Tibial artery (tissue), 4 donors: ENCODE measurements around the gene TXLNG.

Experiments used
- DNase-seq, 2 donors: peaks; one replicate each; pipeline ENCODE4 v3.0.0-alpha.2; 2019
- H3K27ac ChIP-seq, 2 donors: fragments of 200-600 bp; sonication (generic) in 1 of 2; 1 replicate in 1 of 2; 2 replicates in 1 of 2; pipeline ENCODE4 v1.5.1; 2018 to 2019; ENCODE audit warnings: mild to moderate bottlenecking in 1 of 2
- H3K27me3 ChIP-seq, 2 donors: fragments of 200-600 bp; sonication (generic) in 1 of 2; one replicate each; pipeline versions ENCODE4 v1.5.1 to v1.6.0; 2016 to 2019
- H3K36me3 ChIP-seq, 3 donors: fragments of 200-600 bp; sonication (generic) in 2 of 3; one replicate each; pipeline ENCODE4 v1.5.1; 2016 to 2019; ENCODE audit warnings: mild to moderate bottlenecking in 2 of 3
- H3K4me1 ChIP-seq, 4 donors: fragments of 200-600 bp; sonication (generic) in 2 of 4; 1 replicate in 3 of 4; 2 replicates in 1 of 4; pipeline ENCODE4 v1.5.1; 2016 to 2019
- H3K4me3 ChIP-seq, 2 donors: fragments of 200-600 bp; sonication (generic) in 1 of 2; 1 replicate in 1 of 2; 2 replicates in 1 of 2; pipeline ENCODE4 v1.5.1; 2018 to 2019; ENCODE audit warnings: mild to moderate bottlenecking in 2 of 2
- H3K9me3 ChIP-seq, 3 donors: fragments of 200-600 bp; sonication (generic) in 1 of 3; one replicate each; pipeline ENCODE4 v1.5.1; 2016 to 2019
- intact Hi-C: fragments of 100-400 bp; cut with DNase I; formaldehyde crosslinking; loops from one replicate; pipeline ENCODE4 v1.15.0; 2023; ENCODE audit warnings: low total_unique reads
- TF ChIP-seq, protein P1 (sequence below), 2 experiments: fragments of 200-600 bp in 1 of 2; fragments of 450-650 bp in 1 of 2; IDR thresholded peaks; one replicate each; pipeline ENCODE4 v1.5.1; 2017 to 2019; ENCODE audit warnings: antibody characterized with exemption in 2 of 2, mild to moderate bottlenecking in 1 of 2, moderate library complexity in 1 of 2

The TXLNG gene

DNA sequence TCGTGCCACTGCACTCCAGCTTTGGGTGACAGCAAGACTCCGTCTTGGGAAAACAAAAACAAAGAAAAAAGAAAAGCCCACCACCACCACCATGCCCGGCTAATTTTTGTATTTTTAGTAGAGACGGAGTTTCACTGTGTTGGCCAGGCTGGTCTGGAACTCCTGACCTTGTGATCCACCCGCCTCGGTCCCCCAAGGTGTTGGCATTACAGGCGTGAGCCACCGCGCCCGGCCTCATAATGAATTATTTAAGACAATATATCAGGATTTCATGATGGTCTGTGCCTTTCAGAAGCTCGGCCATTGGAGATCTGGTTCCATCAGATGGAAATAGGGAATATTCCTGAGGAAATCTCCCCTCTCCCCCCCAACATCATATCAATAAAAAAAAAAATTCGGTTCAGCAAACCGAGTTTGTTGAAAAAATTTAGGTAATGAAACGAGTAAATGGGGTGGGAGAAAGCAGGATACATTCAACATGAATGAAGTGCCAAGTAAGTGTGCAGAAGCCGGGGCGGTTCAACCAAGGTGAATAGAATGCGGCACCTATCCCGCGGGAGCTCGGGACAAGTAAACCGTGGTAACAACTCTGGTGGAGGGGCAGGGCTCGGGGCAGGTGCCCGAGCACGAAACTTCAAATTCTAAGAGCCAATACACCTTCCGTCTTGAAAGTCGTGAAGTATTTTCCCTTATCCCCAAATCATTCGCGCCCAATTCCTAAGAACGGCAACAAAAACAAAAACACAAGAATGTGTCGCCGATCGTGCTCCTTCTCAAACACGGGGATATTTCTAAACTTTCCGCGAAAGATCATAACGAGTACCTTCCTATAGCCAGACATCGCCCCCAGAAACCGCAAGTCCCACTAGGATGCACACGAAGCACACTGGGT lies 773 bp upstream of the TXLNG start:
- DNase-seq, result peak in 1 of 2 donors; percentile 21
- no peaks in the 10 kb centered on the region for H3K9me3 ChIP-seq
- H3K4me3 ChIP-seq, result peak overlapping the region; percentile 69 to 79
- TF ChIP-seq, protein P1, sequence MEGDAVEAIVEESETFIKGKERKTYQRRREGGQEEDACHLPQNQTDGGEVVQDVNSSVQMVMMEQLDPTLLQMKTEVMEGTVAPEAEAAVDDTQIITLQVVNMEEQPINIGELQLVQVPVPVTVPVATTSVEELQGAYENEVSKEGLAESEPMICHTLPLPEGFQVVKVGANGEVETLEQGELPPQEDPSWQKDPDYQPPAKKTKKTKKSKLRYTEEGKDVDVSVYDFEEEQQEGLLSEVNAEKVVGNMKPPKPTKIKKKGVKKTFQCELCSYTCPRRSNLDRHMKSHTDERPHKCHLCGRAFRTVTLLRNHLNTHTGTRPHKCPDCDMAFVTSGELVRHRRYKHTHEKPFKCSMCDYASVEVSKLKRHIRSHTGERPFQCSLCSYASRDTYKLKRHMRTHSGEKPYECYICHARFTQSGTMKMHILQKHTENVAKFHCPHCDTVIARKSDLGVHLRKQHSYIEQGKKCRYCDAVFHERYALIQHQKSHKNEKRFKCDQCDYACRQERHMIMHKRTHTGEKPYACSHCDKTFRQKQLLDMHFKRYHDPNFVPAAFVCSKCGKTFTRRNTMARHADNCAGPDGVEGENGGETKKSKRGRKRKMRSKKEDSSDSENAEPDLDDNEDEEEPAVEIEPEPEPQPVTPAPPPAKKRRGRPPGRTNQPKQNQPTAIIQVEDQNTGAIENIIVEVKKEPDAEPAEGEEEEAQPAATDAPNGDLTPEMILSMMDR (IDR thresholded peaks at IDR 0.05), result no peak
- intact Hi-C loops, result loop anchor here (2.0 to 10.0 kb wide), 2 partner anchors 65 to 1019 kb away; no protein-coding TSS in a partner anchor
- no peaks in the 10 kb centered on the region for H3K36me3 ChIP-seq
- peak overlapping the region in 1 of 2 donors; percentile 45 for H3K27ac ChIP-seq
- H3K27me3 ChIP-seq, result no peaks in the 10 kb centered on the region
- peaks cover 0 to 14% (median 0%) of the 10 kb centered on the region in 4 donors for H3K4me1 ChIP-seq

DNA sequence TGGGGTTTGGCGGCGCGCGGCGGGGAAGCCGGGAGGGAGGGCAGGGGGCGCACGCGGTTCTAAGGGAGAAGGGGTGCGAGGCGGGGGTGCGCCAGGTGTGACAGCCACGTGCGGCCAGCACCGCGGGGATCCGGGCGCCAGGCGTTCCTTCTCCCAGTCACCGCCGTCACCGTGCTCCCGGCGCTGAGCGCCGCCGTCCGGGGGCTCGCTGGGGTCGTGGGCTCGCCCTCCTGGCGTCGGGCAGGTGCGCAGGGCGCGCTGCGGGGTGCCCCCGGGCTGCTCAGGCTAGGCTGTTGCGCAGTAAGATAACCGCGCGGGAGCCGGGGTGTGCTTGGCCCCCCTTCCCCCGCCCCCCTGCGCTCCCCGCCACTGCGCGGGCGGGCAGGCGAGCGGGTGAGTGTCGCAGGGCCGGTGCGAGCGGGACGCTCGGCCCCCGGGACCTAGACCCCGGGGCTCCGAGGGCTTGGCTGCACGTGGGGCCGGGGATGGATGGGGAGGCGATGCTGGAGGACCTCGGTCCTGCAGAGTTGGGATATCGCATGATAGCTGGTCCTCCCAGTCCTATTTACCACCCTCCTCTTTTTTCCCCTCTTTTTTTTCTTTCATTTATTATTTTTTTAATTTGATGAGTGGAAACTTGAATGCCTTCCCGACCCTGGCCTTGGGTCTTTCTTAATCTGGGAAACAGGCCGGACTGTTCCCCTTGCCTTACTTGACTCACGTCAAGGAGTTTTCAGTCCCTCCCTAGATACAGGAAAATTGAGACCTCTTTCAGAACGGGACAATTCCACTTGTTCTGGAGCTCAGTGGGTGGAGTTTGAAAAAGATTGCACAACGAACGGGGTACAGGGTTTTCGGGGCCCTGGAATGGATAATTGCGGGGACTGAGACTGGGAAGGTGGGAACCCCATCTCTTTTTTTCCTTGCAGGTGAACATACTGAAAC lies 797 bp downstream of the TXLNG start:
- TF ChIP-seq, protein P1 (IDR thresholded peaks at IDR 0.05), result no peak
- H3K9me3 ChIP-seq, result no peaks in the 10 kb centered on the region
- DNase-seq, result peak in 1 of 2 donors; percentile 61
- peaks cover 0 to 14% (median 0%) of the 10 kb centered on the region in 4 donors for H3K4me1 ChIP-seq
- H3K4me3 ChIP-seq, result peak overlapping the region; percentile 69 to 79
- no peaks in the 10 kb centered on the region for H3K36me3 ChIP-seq
- intact Hi-C loops, result loop anchor here (2.0 to 10.0 kb wide), 2 partner anchors 66 to 1018 kb away; no protein-coding TSS in a partner anchor
- H3K27me3 ChIP-seq, result no peaks in the 10 kb centered on the region
- H3K27ac ChIP-seq, result peak overlapping the region; percentile 91 to 92

DNA sequence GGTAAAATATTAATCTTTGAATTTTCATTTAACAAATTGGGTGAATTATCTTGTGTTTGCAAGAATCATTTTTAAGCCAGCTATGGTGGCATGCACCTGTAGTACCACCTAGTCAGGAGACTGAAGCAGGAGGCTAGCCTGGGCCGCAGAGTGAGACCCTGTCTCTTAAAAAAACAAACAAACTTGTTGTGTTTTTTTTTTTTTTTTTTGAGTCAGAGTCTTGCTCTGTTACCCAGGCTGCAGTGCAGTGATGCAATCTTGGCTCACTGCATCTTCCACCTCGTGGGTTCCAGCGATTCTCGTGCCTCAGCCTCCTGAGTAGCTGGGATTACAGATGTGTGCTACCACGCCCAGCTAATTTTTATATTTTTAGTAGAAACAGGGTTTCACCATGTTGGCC lies 2.2 kb downstream of the TXLNG start:
- Histone ChIP-seq H3K27ac (no peak overlapping the region), H3K36me3 (no peaks in the 10 kb centered on the region), H3K27me3 (no peaks in the 10 kb centered on the region), H3K4me3 (no peak overlapping the region), H3K4me1 (peaks cover 0 to 14% (median 0%) of the 10 kb centered on the region in 4 donors), H3K9me3 (no peaks in the 10 kb centered on the region)
- DNase-seq, result peak; percentile 66 to 67
- TF ChIP-seq, protein P1 (IDR thresholded peaks at IDR 0.05), result no peak
- intact Hi-C loops, result loop anchor here (10.0 kb wide), 1 partner anchor 1016 kb away; no protein-coding TSS in a partner anchor

DNA sequence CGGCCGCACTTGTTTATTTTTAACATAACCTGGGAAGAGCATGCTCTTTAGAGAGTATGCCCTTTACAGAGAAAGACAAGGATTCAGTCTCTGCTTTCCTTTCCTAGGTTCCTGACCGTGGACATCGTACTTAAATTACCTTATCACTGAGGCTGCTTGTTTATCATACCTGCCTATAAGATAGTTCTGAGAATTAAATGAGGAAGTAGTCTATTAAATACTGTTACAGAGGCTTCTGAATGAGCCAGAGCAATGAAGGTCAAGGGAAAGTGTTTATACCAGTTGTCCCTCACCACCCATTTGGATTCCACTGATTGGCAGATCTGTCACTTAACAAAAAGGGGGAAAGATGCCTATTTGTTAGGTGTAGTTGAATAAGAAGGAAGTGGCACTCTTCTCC lies 10.0 kb downstream of the TXLNG start:
- peaks cover 0 to 15% (median 6%) of the 10 kb centered on the region in 3 donors for H3K36me3 ChIP-seq
- H3K4me3 ChIP-seq, result no peak overlapping the region
- no peaks in the 10 kb centered on the region for H3K4me1 ChIP-seq
- intact Hi-C loops, result no loop called here
- no peaks in the 10 kb centered on the region for H3K9me3 ChIP-seq
- H3K27me3 ChIP-seq, result no peaks in the 10 kb centered on the region
- H3K27ac ChIP-seq, result no peak overlapping the region
- TF ChIP-seq, protein P1 (IDR thresholded peaks at IDR 0.05), result no peak
- no peak for DNase-seq

DNA sequence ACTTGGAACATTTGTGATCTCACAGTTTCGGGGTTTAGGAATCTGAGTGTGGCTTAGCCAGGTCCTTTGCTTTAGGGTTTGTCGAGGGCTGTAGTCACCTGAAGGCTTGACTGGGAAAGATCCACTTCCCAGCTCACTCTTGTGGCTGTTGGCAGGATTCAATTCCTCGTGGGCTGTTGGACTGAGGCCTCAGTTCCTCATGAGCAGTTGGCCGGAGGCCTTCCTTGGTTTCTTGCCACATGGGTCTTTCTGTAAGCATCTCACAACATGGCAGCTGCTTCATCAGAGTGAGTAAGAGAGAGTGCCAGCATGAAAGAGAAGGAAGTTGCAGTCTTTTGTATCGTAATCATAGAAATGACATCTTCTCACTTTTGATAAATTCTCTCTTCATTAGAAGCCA lies 11.1 kb downstream of the TXLNG start:
- H3K4me3 ChIP-seq, result no peak overlapping the region
- H3K4me1 ChIP-seq, result no peaks in the 10 kb centered on the region
- TF ChIP-seq, protein P1 (IDR thresholded peaks at IDR 0.05), result no peak
- intact Hi-C loops, result no loop called here
- peaks cover 0 to 17% (median 6%) of the 10 kb centered on the region in 3 donors for H3K36me3 ChIP-seq
- no peak overlapping the region for H3K27ac ChIP-seq
- H3K27me3 ChIP-seq, result no peaks in the 10 kb centered on the region
- peak; percentile 32 to 69 for DNase-seq
- H3K9me3 ChIP-seq, result no peaks in the 10 kb centered on the region
